ENCODE data around the gene CDH22. TPM values are rescaled to one million over a fixed set of nuclear protein-coding genes. Genes with fewer than 3 reads are reported as not detected.

The CDH22 gene
- total RNA-seq, 2 donors from 2014 or later, result 0.12 to 0.13 TPM

DNA sequence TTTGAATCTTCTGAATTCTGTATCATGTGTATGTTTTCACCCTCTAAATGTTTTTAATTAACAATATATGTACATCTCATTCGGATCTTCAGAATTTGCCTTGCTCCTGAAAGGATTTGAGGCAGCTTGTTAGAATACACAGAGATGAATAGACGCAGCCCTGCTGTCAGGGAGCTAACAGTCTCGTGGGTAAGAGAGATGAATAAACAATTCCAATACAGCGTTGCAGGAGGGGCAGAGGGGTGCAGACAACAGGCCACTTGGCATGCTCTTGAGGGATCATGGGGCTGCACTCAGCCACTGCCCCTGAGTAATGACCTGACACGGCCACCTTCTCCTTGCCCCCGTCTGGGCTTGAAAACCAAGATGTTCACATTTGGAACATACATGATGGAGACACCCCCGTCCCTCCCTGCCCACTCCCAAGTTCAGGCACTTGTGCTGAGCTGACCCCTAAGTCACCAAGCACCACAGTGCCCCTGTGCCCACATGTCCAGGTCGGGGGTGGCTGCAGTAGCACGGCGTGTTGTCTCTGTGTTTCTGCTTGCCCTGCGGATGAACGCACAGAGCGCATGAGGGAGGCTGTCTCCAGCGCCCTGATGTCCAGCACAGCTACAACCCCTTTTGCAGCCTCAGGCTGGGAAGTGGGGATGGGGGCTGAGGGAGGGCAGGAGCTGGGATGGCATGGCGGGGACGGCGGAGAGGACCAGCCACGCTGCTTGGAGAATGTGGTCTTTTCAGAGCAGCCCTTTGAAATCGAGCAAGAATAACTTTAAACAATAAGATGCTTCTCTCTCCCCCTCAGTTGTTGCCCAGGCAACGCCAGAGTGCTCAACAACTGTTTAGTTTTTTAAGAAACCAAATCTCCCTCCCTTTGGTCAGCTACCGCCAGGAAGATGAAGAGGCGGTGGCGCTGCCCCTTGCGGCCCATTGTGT lies 33.0 kb upstream of the CDH22 start:
- Histone ChIP-seq H3K27ac (no peak overlapping the region), H3K9me3 (no peaks in the 10 kb centered on the region), H3K9ac (ENCODE audit: low read depth in 2 of 2, low read length in 2 of 2) (no peak overlapping the region), H3K36me3 (no peaks in the 10 kb centered on the region), H3K27me3 (no peaks in the 10 kb centered on the region), H3K4me1 (no peaks in the 10 kb centered on the region), H3K4me3 (no peak overlapping the region)
- TF ChIP-seq, protein P1, sequence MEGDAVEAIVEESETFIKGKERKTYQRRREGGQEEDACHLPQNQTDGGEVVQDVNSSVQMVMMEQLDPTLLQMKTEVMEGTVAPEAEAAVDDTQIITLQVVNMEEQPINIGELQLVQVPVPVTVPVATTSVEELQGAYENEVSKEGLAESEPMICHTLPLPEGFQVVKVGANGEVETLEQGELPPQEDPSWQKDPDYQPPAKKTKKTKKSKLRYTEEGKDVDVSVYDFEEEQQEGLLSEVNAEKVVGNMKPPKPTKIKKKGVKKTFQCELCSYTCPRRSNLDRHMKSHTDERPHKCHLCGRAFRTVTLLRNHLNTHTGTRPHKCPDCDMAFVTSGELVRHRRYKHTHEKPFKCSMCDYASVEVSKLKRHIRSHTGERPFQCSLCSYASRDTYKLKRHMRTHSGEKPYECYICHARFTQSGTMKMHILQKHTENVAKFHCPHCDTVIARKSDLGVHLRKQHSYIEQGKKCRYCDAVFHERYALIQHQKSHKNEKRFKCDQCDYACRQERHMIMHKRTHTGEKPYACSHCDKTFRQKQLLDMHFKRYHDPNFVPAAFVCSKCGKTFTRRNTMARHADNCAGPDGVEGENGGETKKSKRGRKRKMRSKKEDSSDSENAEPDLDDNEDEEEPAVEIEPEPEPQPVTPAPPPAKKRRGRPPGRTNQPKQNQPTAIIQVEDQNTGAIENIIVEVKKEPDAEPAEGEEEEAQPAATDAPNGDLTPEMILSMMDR (IDR thresholded peaks at IDR 0.05), result no peak
- intact Hi-C loops (cut with DNase I), result loop anchor here (10.0 kb wide), 1 partner anchor 207 kb away; no protein-coding TSS in a partner anchor
- DNase-seq, result no peak

DNA sequence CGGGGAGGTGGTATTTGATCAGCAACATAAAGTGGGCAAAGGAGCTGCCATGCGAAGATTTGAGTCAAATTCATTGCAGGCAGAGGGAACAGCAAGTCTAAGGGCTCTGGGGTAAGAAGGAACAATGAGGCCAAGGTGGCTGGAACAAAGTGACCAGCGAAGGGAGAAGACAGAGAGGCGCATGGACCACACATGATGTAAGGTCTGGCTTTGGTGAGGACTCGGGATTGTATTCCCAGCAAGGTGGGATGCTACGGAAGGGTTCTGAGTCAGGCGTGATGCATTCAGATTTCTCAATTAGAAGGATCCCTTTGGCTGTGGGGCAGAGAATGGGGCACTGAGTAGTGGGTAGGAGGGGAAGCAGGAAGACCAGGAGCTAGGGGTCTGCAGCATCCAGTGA lies 30.7 kb upstream of the CDH22 start:
- H3K4me1 ChIP-seq, result no peaks in the 10 kb centered on the region
- no peaks in the 10 kb centered on the region for H3K36me3 ChIP-seq
- intact Hi-C loops (cut with DNase I), result no loop called here
- peaks cover 6% of the 10 kb centered on the region for H3K27me3 ChIP-seq
- no peak for DNase-seq
- H3K9ac ChIP-seq (ENCODE audit: low read depth in 2 of 2, low read length in 2 of 2), result no peak overlapping the region
- no peak overlapping the region for H3K4me3 ChIP-seq
- H3K27ac ChIP-seq, result no peak overlapping the region
- TF ChIP-seq, protein P1 (IDR thresholded peaks at IDR 0.05), result no peak
- H3K9me3 ChIP-seq, result no peaks in the 10 kb centered on the region

DNA sequence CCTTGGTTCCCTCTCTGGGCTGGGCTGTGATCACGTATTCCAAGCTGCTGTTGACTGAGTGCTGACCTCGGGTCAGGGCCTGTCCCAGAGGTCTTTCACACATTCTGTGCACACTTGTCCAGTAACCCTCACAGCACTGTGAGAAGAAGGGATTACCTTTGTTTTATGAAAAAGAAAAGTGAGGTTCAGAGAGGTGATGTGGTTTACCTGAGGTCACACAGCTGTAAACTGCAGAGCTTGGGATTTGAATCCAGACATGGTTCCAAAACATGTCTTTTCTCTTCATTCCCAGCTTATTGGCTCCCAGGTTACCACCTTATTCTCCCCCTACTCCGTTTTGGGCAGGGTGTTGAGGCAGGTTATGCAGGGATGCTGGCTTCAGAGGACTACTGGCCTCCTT lies 28.4 kb upstream of the CDH22 start:
- no peak for DNase-seq
- peaks cover 7% of the 10 kb centered on the region for H3K27me3 ChIP-seq
- H3K9ac ChIP-seq (ENCODE audit: low read depth in 2 of 2, low read length in 2 of 2), result no peak overlapping the region
- no peaks in the 10 kb centered on the region for H3K36me3 ChIP-seq
- no peak overlapping the region for H3K4me3 ChIP-seq
- no peaks in the 10 kb centered on the region for H3K4me1 ChIP-seq
- intact Hi-C loops (cut with DNase I), result no loop called here
- TF ChIP-seq, protein P1 (IDR thresholded peaks at IDR 0.05), result no peak
- H3K9me3 ChIP-seq, result no peaks in the 10 kb centered on the region
- no peak overlapping the region for H3K27ac ChIP-seq

DNA sequence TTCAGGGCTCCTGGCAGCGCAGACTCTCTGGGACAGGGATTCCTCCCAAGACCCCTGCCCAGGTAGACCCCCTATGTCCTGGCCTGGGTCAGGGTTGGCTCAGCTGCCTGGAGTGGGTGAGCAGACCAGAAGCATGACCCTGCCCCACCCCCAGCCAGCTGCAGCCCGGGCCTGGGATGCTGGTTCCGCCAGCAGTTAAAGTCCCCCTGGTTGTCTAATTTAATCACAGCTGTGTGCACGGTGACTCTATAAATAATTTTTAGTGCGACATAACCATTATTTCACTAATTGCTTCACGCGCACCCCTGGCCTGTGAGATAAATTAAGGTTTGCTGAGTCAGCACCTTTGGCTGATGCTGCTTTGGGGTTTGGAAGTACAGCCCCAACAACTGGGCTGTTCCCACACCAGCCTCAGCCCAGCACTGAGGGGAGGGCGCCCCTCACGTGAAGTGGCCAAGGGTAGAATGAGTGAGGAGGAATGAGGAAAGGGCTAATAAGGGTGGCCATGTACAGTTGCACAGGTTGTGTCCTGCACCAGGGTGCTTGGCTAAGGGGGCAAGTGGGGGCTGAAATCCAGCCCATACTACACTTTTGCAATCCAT lies 26.1 kb upstream of the CDH22 start:
- H3K9me3 ChIP-seq, result no peaks in the 10 kb centered on the region
- TF ChIP-seq, protein P1 (IDR thresholded peaks at IDR 0.05), result no peak
- no peak overlapping the region for H3K27ac ChIP-seq
- no peak for DNase-seq
- no peak overlapping the region for H3K4me3 ChIP-seq
- no peaks in the 10 kb centered on the region for H3K4me1 ChIP-seq
- intact Hi-C loops (cut with DNase I), result no loop called here
- peaks cover 7% of the 10 kb centered on the region for H3K27me3 ChIP-seq
- H3K9ac ChIP-seq (ENCODE audit: low read depth in 2 of 2, low read length in 2 of 2), result no peak overlapping the region
- H3K36me3 ChIP-seq, result no peaks in the 10 kb centered on the region

DNA sequence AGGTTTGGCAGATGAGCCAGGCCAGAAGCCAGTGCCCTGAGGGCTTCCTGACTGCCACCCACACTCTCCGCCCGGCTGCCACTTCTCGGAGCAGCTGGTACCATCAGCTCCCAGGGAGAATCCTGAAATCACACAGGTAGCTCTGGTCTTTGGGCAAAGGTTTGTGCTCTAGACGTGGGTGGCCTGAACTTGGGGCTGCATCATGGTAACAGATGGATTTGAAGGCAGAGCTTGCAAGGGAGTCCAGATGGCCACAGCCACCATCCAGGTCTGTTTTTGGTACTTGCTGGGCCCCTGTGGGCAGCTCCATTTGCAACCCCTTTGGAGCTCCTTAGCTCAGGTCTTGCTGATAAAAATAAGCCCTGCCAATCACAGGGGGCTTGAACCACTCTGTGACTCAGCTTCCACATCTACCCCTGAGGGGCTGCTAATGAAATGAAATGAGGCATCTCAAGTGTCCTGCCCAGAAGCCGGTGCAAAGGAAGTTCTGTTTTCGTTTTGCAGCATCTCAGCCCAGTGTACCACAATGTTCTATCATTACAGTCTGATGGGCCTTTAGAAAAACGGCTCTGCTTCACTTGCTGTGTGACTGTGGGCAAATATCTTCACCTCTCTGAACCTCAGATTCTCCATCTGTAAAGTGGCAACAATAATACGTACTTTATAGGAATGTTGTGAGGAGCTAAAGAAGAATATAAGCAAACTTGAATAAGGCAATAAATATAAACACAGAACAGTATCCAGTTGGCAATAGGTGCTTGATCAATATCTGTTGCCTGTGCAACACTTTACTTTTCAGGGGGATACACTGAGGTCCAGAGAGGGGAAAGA lies 25.1 kb upstream of the CDH22 start:
- DNase-seq, result no peak
- intact Hi-C loops (cut with DNase I), result no loop called here
- Histone ChIP-seq H3K9me3 (no peaks in the 10 kb centered on the region), H3K27ac (no peak overlapping the region), H3K4me3 (no peak overlapping the region), H3K36me3 (no peaks in the 10 kb centered on the region), H3K4me1 (no peaks in the 10 kb centered on the region), H3K9ac (ENCODE audit: low read depth in 2 of 2, low read length in 2 of 2) (no peak overlapping the region), H3K27me3 (peaks cover 7% of the 10 kb centered on the region)
- TF ChIP-seq, protein P1 (IDR thresholded peaks at IDR 0.05), result no peak

Measured in colonic mucosa (tissue), 4 donors.